Epithelial cell of proximal tubule (primary cell): ENCODE measurements around the gene CCDC136. TPM values are rescaled to one million over a fixed set of nuclear protein-coding genes. Genes with fewer than 3 reads are reported as not detected.

Experiments
- DNase-seq: peaks from one replicate; pipeline ENCODE4 v3.0.0-alpha.2; 2011; ENCODE audit warnings: low read depth
- H3K4me3 ChIP-seq: 2 replicates; pipeline ENCODE4 v1.5.1; 2011; ENCODE audit warnings: low read depth, mild to moderate bottlenecking, low read length
- total RNA-seq: library from RNA; depleted of rRNA; stranded (reverse); fragments of >200 nt; gene quantifications from 2 replicates; pipeline ENCODE4 v1.2.3, GENCODE V29; 2015
- TF ChIP-seq, protein P1 (sequence below): conservative IDR thresholded peaks from 2 replicates; pipeline ENCODE4 v1.5.1; 2012; ENCODE audit warnings: low read depth, mild to moderate bottlenecking, low read length

CCDC136 gene
- total RNA-seq: 2.0 and 4.5 TPM in 2 replicates

DNA sequence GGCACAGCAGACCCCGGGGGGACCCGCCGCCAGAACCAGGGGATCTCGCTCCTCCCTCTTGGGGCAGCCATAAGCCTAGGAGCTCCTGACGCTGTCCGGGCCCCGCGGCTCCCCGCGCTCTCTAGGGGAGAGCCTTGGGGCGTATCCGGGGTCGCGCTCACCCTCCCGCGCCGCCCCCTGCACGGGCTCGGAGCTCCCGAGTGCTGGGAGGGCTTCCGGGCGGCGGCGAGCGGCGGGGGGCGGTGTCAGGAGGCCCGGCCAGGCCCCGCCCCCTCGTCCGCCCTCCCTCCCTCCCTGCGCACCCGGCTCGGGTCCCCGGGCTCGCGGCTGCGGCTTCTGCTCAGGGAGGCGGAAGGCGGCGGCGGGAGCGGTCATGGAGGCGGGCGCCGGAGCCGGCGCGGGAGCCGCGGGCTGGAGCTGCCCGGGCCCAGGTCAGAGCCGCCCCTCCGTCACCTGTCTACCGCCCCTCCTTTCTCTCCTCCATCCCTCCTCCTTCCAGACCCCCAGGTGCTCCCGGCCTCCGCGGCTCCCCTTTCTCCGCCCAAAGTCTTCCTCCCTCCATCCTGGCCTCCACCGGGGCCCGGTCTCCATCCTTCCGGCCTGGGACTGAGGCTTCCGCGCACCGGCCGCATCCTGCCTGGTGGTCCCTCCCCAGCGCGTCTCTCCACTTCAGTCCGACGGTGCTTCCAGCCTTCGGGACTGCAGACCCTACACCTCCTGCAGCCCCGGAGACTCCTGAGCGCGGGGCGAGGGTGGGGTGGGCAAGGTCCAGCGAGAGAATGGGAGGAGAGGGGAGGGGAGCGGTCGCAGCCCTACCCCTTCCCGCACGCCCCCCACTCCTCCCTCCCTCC lies at the start of gene CCDC136:
CCDC136 (plus strand) TSS at position 848 of the 851 bp plus-strand sequence. CDS start 444 bp downstream, outside the sequence.
- no peak for DNase-seq
- TF ChIP-seq, protein P1, sequence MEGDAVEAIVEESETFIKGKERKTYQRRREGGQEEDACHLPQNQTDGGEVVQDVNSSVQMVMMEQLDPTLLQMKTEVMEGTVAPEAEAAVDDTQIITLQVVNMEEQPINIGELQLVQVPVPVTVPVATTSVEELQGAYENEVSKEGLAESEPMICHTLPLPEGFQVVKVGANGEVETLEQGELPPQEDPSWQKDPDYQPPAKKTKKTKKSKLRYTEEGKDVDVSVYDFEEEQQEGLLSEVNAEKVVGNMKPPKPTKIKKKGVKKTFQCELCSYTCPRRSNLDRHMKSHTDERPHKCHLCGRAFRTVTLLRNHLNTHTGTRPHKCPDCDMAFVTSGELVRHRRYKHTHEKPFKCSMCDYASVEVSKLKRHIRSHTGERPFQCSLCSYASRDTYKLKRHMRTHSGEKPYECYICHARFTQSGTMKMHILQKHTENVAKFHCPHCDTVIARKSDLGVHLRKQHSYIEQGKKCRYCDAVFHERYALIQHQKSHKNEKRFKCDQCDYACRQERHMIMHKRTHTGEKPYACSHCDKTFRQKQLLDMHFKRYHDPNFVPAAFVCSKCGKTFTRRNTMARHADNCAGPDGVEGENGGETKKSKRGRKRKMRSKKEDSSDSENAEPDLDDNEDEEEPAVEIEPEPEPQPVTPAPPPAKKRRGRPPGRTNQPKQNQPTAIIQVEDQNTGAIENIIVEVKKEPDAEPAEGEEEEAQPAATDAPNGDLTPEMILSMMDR: no peak

DNA sequence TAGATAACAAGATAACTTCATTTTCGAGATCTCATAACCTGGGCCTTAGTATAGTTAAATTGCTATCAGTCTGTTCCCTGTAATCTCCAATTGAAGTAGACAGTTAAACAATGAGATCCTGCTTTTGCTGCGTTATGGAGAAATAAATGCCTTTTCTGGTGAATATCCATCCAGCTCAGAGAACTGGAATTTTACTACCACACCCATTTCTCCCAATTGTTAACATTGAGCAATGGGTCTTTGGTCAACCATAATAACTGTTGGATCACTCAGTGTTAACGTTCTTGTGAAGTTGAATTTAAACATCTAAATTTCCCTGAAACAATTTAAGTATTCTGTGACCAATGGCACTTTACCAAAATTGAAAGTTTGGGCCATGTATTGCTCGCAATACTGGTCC lies 49.6 kb upstream of the CCDC136 start:
- no peak for DNase-seq
- TF ChIP-seq, protein P1: no peak
- H3K4me3 ChIP-seq: no peak overlapping the region

More for the DNA sequence above, at the start of gene CCDC136:
- peak within 1 kb of the TSS; percentile 68 for H3K4me3 ChIP-seq

DNA sequence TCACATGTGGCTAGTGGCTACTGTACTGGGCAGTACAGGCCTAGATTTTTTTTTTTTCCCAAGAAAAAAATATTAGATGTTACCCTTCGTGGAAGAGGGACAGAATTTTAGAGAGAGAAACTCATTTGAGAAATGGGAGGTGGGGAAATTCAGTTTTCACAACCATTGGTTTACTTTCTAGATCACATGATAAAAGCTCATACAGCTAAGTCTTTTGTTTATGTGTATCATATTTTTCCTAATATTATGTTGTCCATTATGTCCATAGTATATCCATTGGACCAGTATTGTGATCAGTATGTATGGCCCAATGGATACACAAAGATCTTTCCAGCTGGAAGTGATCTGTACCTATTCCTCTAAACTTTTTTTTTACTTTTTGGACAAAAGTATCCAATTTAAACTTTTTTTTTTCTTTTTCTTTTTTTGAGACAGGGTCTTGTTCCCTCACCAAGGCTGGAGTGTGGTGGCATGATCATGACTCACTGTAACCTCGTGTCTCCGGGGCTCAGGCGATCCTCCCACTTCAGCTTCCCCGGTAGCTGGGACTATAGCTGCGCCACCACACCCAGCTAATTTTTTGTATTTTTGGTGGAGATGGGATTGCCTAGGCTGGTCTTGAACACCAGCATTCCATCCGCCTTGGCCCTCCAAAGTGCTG lies 48.5 kb upstream of the CCDC136 start:
- H3K4me3 ChIP-seq: no peak overlapping the region
- DNase-seq: no peak
- TF ChIP-seq, protein P1: no peak

DNA sequence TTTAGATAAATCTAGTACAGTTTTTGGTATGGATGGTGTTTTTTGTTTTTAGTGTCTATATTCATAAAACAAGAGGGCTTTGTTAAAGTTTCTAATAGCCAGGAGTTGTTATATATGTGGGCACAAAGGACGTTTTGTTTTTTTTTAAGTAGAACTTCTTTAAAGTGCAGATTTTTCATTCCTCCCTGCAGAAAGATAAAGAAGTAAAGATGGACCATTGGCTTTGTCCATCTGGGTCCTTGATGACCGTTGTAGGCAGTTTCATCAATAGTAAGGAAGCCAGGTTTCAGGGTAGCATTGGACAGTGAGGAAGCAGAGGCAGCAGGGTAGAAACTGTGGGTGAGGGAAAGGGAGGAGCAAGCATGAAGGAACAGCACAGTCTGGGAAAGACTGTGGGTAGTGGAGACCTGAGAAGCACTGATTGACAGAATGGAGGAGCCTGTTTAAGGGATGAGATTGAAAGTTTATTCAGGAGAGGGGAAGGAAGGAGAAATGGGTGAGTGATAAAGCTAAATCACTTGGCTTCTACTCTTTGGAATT lies 47.3 kb upstream of the CCDC136 start:
- H3K4me3 ChIP-seq: no peak overlapping the region
- no peak for DNase-seq
- TF ChIP-seq, protein P1: no peak

DNA sequence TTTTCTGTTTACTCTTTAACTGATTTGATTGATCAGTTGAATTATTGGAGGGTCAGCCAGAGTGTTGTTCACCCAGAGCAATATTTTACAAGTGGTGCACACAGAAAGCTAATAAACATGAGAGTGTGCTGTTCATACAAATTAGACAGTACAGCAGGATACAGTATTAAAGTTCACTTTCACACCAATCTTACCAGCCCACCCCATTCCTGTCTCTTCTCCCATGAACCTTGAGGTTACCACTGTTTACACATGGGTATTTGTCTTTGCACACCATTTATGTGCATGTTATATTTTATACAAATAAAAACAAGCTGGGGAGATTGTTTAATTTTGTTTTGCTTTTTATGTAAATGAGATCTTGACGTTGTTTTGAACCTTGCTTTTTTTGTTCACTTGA lies 46.1 kb upstream of the CCDC136 start:
- no peak for DNase-seq
- TF ChIP-seq, protein P1: no peak
- H3K4me3 ChIP-seq: no peak overlapping the region

DNA sequence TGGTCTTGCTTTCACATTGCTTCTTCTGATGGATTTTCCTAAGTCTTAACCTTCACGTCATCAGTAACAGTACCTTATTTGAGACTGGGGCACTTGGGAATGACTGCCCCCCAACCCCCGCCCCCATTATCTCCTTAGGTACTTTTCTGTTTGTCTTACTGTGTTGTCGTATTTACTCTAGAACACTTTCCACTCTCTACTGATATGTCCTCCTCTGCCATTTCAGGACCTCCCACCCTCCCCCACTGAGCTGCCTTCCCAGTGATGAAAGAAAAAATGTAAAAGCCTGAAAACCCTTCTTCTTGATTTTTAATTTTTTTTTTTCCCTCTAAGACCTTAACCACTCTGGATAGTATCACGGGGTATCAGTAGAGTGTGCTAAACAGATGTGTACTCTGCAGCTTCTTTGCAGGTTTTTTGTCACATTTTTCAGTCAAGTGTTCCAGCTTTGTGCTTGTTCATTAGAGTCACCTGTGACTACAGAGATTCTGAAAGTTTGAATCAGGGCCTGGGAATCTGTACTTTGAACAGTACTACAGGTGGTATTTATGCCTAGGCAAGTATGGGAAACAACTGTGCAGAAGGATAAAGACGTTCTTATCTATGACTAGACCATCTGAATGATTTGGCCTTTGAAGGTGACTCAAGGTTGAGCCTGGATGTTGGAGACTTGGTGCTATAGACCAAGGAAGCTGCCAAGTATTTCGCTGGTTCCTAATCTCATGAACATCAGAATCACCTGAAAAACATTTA lies 44.3 kb upstream of the CCDC136 start:
- TF ChIP-seq, protein P1: no peak
- DNase-seq: no peak
- H3K4me3 ChIP-seq: no peak overlapping the region
